ENCODE measurements around the gene HSPG2.
"Not testable (repeated sequence)": the region's sequence is repeated elsewhere in the genome, so short reads cannot be mapped to it uniquely, and the experiment has no call there.

Gene HSPG2

GRCh38 chr1:21937034-21937371 is at the start of gene HSPG2:
Gene HSPG2, minus strand, starts transcription at chr1:21937310. Its CDS starts 93 bp downstream, at chr1:21937217.
- no peak for DNase-seq (ENCODE audit: low spot score)
- TF ChIP-seq CTCF (IDR thresholded peaks at IDR 0.05; ENCODE audit: extremely low read depth, insufficient read depth, missing control alignments) = no peak
- in situ Hi-C loops (cut with MboI; ENCODE audit: low pct_unique_long_range_greater_than_20kb, low sequenced_read_pairs, unreplicated experiment) = no loop called here

- DNase-seq (ENCODE audit: low spot score); in situ Hi-C loops (cut with MboI; ENCODE audit: low pct_unique_long_range_greater_than_20kb, low sequenced_read_pairs, unreplicated experiment): not testable (repeated sequence)
These were observed 49.3 kb upstream of the HSPG2 start for GRCh38 chr1:21986386-21986785.

GRCh38 chr1:21985893-21986292 is 48.8 kb upstream of the HSPG2 start:
- DNase-seq (ENCODE audit: low spot score); in situ Hi-C loops (cut with MboI; ENCODE audit: low pct_unique_long_range_greater_than_20kb, low sequenced_read_pairs, unreplicated experiment): not testable (repeated sequence)

GRCh38 chr1:21983539-21983938 is 46.4 kb upstream of the HSPG2 start:
- in situ Hi-C loops (cut with MboI; ENCODE audit: low pct_unique_long_range_greater_than_20kb, low sequenced_read_pairs, unreplicated experiment) = not testable (repeated sequence)

GRCh38 chr1:21982122-21982521 is 45.0 kb upstream of the HSPG2 start:
- in situ Hi-C loops (cut with MboI; ENCODE audit: low pct_unique_long_range_greater_than_20kb, low sequenced_read_pairs, unreplicated experiment); DNase-seq (ENCODE audit: low spot score): not testable (repeated sequence)

More at GRCh38 chr1:21983539-21983938, 46.4 kb upstream of the HSPG2 start:
- DNase-seq (ENCODE audit: low spot score) = not testable (repeated sequence)

DNA sequence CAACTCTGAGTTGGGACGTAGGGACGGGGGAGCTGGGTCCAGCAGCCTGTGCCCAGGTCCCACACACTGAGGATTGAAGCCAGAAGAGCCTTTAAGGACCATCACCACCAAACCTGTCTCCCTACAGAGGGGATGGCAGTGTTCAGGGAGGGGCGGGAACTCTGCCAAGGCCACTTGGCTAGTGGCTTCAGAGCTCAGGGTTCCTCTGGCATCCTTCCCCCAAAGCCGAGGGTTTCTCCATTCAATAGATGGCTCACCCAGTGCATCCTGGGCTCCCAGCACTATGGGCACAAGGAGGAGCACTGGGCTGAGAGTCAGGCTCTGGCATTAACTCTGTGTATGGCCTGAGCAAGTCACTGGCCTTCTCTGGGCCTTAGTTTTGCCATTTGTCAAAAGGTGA is 44.1 kb upstream of the HSPG2 start:
- in situ Hi-C loops (cut with MboI; ENCODE audit: low pct_unique_long_range_greater_than_20kb, low sequenced_read_pairs, unreplicated experiment) = not testable (repeated sequence)

DNA sequence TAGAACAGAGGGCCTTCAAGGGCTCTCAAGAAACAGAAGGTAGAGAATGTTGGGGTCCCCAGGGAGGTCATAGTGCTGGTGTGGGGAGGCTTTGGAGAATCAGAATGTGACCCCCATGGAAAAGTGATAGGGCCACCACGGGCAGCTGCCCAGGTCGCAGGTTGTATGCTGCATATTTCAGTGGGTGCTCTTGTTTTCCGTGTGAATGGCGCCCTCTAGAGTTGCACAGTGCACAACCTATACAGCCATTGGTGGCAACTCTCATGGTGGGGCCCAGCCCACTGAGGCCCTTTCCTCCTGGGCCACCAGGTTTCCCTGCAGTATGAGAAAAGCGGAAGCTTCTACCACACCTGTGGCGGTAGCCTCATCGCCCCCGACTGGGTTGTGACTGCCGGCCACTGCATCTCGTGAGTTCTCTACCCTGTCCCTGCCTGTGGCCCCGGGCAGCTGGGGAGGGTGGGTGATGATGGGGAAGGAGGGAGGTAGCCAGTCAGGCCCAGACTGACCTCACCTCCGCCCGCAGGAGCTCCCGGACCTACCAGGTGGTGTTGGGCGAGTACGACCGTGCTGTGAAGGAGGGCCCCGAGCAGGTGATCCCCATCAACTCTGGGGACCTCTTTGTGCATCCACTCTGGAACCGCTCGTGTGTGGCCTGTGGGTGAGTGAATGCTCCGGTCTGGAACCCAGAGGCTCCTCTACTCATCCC is 43.6 kb upstream of the HSPG2 start:
- in situ Hi-C loops (cut with MboI; ENCODE audit: low pct_unique_long_range_greater_than_20kb, low sequenced_read_pairs, unreplicated experiment) = not testable (repeated sequence)

More for the DNA sequence above, 44.1 kb upstream of the HSPG2 start:
- DNase-seq (ENCODE audit: low spot score) = not testable (repeated sequence)

GRCh38 chr1:21978209-21978608 is 41.1 kb upstream of the HSPG2 start:
- DNase-seq (ENCODE audit: low spot score); in situ Hi-C loops (cut with MboI; ENCODE audit: low pct_unique_long_range_greater_than_20kb, low sequenced_read_pairs, unreplicated experiment): not testable (repeated sequence)

More for the DNA sequence above, 43.6 kb upstream of the HSPG2 start:
- DNase-seq (ENCODE audit: low spot score) = not testable (repeated sequence)

DNA sequence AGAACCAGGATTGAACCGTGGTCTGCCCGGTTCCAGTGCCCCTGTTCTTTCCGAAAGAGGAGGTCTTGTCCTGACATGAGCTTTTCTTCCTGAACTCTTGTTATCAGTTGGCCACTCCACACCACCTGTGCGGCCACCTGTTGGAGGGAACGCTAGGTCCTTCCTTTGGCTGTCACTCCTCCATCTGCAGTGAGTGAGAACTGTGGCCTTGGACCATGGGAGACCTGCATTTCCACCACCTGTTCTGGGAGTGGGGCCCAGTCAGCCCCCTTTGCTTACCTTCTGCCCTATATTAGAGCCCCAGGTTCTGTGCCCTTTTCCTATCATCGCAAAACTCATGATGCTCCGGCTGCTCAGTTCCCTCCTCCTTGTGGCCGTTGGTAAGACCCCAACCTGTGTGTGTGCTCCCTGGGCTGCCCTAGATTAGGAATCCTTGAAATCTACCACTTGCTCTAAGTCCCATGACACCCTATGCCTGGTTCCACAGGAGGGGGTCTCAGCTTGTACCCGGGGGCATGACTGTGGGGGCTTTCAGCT is 39.7 kb upstream of the HSPG2 start, which contains the start of gene CELA3B:
CELA3B (plus strand) TSS at position 320 of the 537 bp plus-strand sequence; CDS start at position 338, 18 bp downstream.
- in situ Hi-C loops (cut with MboI; ENCODE audit: low pct_unique_long_range_greater_than_20kb, low sequenced_read_pairs, unreplicated experiment); DNase-seq (ENCODE audit: low spot score): not testable (repeated sequence)

GRCh38 chr1:21975296-21975695 is 38.2 kb upstream of the HSPG2 start:
- in situ Hi-C loops (cut with MboI; ENCODE audit: low pct_unique_long_range_greater_than_20kb, low sequenced_read_pairs, unreplicated experiment); DNase-seq (ENCODE audit: low spot score): not testable (repeated sequence)

- in situ Hi-C loops (cut with MboI; ENCODE audit: low pct_unique_long_range_greater_than_20kb, low sequenced_read_pairs, unreplicated experiment) = loop anchor here (25.0 kb wide), 1 partner anchor 262 kb away; no protein-coding TSS in a partner anchor
- DNase-seq (ENCODE audit: low spot score) = not testable (repeated sequence)
These were observed 37.6 kb upstream of the HSPG2 start for GRCh38 chr1:21974699-21975098.

- in situ Hi-C loops (cut with MboI; ENCODE audit: low pct_unique_long_range_greater_than_20kb, low sequenced_read_pairs, unreplicated experiment) = loop anchor here (25.0 kb wide), 1 partner anchor 262 kb away; no protein-coding TSS in a partner anchor
- not testable (repeated sequence) for DNase-seq (ENCODE audit: low spot score)
These were observed 36.8 kb upstream of the HSPG2 start for GRCh38 chr1:21973948-21974347.

GRCh38 chr1:21972973-21973441 is 35.9 kb upstream of the HSPG2 start:
- in situ Hi-C loops (cut with MboI; ENCODE audit: low pct_unique_long_range_greater_than_20kb, low sequenced_read_pairs, unreplicated experiment) = loop anchor here (25.0 kb wide), 1 partner anchor 261 kb away; no protein-coding TSS in a partner anchor

GRCh38 chr1:21970523-21970922 is 33.4 kb upstream of the HSPG2 start:
- DNase-seq (ENCODE audit: low spot score) = not testable (repeated sequence)
- in situ Hi-C loops (cut with MboI; ENCODE audit: low pct_unique_long_range_greater_than_20kb, low sequenced_read_pairs, unreplicated experiment) = loop anchor here (25.0 kb wide), 1 partner anchor 258 kb away; no protein-coding TSS in a partner anchor

More at GRCh38 chr1:21972973-21973441, 35.9 kb upstream of the HSPG2 start:
- not testable (repeated sequence) for DNase-seq (ENCODE audit: low spot score)

DNA sequence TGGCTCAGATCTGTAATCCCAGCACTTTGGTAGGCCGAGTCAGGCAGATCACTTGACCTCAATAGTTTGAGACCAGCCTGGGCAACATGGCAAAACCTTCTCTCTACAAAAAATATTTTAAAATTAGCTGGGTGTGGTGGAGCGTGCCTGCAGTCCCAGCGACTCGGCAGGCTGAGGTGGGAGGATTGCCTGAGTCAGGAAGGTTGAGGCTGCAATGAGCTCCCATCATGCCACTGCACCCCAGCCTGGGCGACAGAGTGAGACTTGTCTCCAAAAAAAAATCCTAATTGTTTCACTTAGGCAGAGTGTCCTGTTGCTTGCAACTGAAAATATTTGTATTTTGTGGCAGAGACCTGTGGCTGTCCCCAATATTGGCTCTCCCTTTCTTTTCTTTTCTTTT is 32.0 kb upstream of the HSPG2 start:
- not testable (repeated sequence) for DNase-seq (ENCODE audit: low spot score)
- in situ Hi-C loops (cut with MboI; ENCODE audit: low pct_unique_long_range_greater_than_20kb, low sequenced_read_pairs, unreplicated experiment) = loop anchor here (25.0 kb wide), 1 partner anchor 257 kb away; no protein-coding TSS in a partner anchor

GRCh38 chr1:21967216-21967615 is 30.1 kb upstream of the HSPG2 start:
- in situ Hi-C loops (cut with MboI; ENCODE audit: low pct_unique_long_range_greater_than_20kb, low sequenced_read_pairs, unreplicated experiment) = loop anchor here (25.0 kb wide), 1 partner anchor 255 kb away; no protein-coding TSS in a partner anchor
- DNase-seq (ENCODE audit: low spot score) = not testable (repeated sequence)

All from GM13977 (cell line).